Panc1 (cell line): ENCODE measurements around the gene TMED4.

Experiments
- CTCF ChIP-seq: fragments of 450-650 bp; IDR thresholded peaks from 2 replicates; pipeline ENCODE4 v1.5.1; 2017; ENCODE audit warnings: mild to moderate bottlenecking
- POLR2AphosphoS5 ChIP-seq: IDR thresholded peaks from 2 replicates; pipeline ENCODE4 v1.6.1; 2012; ENCODE audit warnings: mild to moderate bottlenecking, low read depth, low read length, moderate library complexity
- SIN3A ChIP-seq: IDR thresholded peaks from 2 replicates; pipeline ENCODE4 v1.6.1; 2012; ENCODE audit warnings: low read depth, mild to moderate bottlenecking, low read length, moderate library complexity, borderline replicate concordance; ENCODE audit not compliant: insufficient read depth

GRCh38 chr7:44573464-44574286 lies 8.4 kb downstream of the TMED4 start, which contains the start of gene DDX56:
- no peak for TF ChIP-seq CTCF
- peak; percentile 99 for TF ChIP-seq POLR2AphosphoS5
- TF ChIP-seq SIN3A: no peak
